Thyroid gland (tissue), 4 donors: ENCODE results near the gene NTMT2. TPM values are rescaled to one million over a fixed set of nuclear protein-coding genes. Genes with fewer than 3 reads are reported as not detected.

Experiments used
- DNase-seq, 2 donors: peaks; one replicate each; pipeline ENCODE4 v3.0.0-alpha.2; 2019
- H3K27ac ChIP-seq, 3 donors: fragments of 200-600 bp; sonication (generic); 1 replicate in 2 of 3; 2 replicates in 1 of 3; pipeline ENCODE4 v1.5.1; 2016 to 2019; ENCODE audit warnings: mild to moderate bottlenecking in 1 of 3, moderate library complexity in 1 of 3
- H3K27me3 ChIP-seq: fragments of 200-600 bp; sonication (generic); one replicate; pipeline ENCODE4 v1.5.1; 2019
- H3K36me3 ChIP-seq, 2 donors: fragments of 200-600 bp; sonication (generic); one replicate each; pipeline ENCODE4 v1.5.1; 2016 to 2019
- H3K4me1 ChIP-seq, 2 donors: fragments of 200-600 bp; sonication (generic); one replicate each; pipeline ENCODE4 v1.5.1; 2017 to 2019
- H3K4me3 ChIP-seq, 3 donors: fragments of 200-600 bp; sonication (generic); replicated peaks in 1 of 3; 1 replicate in 2 of 3; 2 replicates in 1 of 3; pipeline ENCODE4 v1.5.1; 2016; ENCODE audit warnings: mild to moderate bottlenecking in 1 of 3
- H3K9me3 ChIP-seq: fragments of 200-600 bp; sonication (generic); one replicate; pipeline ENCODE4 v1.5.1; 2017
- POLR2A ChIP-seq, 2 donors: fragments of 450-650 bp; IDR thresholded peaks; one replicate each; pipeline ENCODE4 v1.6.1; 2017; ENCODE audit warnings: antibody characterized with exemption in 2 of 2, mild to moderate bottlenecking in 2 of 2, moderate library complexity in 1 of 2
- WGBS, 2 donors: methylation state at CpG; one replicate each; pipeline ENCODE4 v1.1.5; 2017; 5-methylcytosine and 5-hydroxymethylcytosine counted together
- intact Hi-C: fragments of 100-400 bp; cut with DNase I; formaldehyde crosslinking; loops from one replicate; pipeline ENCODE4 v1.15.1; 2023
- total RNA-seq, 4 donors: library from RNA; depleted of rRNA; stranded (reverse); fragments of >200 nt; gene quantifications; one replicate each; pipeline ENCODE4 v1.2.3, GENCODE V29; 2016
- TF ChIP-seq, protein P1 (sequence below), 6 experiments: fragments of 200-600 bp in 3 of 6; fragments of 450-650 bp in 3 of 6; sonication (generic) in 3 of 6; IDR thresholded peaks; one replicate each; pipeline ENCODE4 v1.5.1; 2016 to 2019; ENCODE audit warnings: antibody characterized with exemption in 6 of 6, mild to moderate bottlenecking in 2 of 6, inconsistent platforms in 1 of 6, moderate library complexity in 1 of 6

The NTMT2 gene
- total RNA-seq, 4 donors from 2014 or later, result not detected

DNA sequence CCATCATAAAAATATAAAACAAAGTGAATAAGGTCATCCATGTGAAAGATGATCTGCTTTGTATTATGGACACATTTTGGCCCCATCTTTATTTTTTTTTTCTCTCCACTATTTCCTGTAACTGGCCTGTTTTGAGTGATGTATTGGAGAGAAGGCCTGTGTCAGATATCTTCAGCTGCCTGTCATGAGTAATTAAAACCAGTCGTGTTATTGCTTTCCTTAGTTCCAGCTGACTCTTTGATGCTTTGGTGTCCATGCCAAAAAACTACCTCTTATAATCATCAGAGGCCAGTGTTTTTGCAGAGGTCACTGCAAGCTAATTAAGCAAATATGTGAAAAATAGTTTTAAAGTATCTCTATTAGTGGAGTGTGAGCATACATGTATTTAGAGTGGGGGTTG, 29.7 kb downstream of the NTMT2 start:
- no peaks in the 10 kb centered on the region for H3K36me3 ChIP-seq
- H3K4me1 ChIP-seq, result no peaks in the 10 kb centered on the region
- no peak for TF ChIP-seq POLR2A (IDR thresholded peaks at IDR 0.05)
- TF ChIP-seq, protein P1, sequence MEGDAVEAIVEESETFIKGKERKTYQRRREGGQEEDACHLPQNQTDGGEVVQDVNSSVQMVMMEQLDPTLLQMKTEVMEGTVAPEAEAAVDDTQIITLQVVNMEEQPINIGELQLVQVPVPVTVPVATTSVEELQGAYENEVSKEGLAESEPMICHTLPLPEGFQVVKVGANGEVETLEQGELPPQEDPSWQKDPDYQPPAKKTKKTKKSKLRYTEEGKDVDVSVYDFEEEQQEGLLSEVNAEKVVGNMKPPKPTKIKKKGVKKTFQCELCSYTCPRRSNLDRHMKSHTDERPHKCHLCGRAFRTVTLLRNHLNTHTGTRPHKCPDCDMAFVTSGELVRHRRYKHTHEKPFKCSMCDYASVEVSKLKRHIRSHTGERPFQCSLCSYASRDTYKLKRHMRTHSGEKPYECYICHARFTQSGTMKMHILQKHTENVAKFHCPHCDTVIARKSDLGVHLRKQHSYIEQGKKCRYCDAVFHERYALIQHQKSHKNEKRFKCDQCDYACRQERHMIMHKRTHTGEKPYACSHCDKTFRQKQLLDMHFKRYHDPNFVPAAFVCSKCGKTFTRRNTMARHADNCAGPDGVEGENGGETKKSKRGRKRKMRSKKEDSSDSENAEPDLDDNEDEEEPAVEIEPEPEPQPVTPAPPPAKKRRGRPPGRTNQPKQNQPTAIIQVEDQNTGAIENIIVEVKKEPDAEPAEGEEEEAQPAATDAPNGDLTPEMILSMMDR (IDR thresholded peaks at IDR 0.05), result no peak
- no peak overlapping the region for H3K4me3 ChIP-seq
- intact Hi-C loops, result no loop called here
- no peak overlapping the region for H3K27ac ChIP-seq
- H3K9me3 ChIP-seq, result no peaks in the 10 kb centered on the region
- no peak for DNase-seq
- 56 to 57% methylated on average over 1 of the region's 1 CpG for WGBS, 2 donors
- no peaks in the 10 kb centered on the region for H3K27me3 ChIP-seq

GRCh38 chr1:170176772-170177171, 31.0 kb downstream of the NTMT2 start:
- WGBS, 2 donors, result 79 to 84% methylated on average over 3 of the region's 3 CpGs
- Histone ChIP-seq H3K27me3 (no peaks in the 10 kb centered on the region), H3K36me3 (no peaks in the 10 kb centered on the region), H3K9me3 (no peaks in the 10 kb centered on the region), H3K27ac (no peak overlapping the region), H3K4me1 (no peaks in the 10 kb centered on the region), H3K4me3 (no peak overlapping the region)
- intact Hi-C loops, result no loop called here
- no peak for DNase-seq
- no peak for TF ChIP-seq POLR2A (IDR thresholded peaks at IDR 0.05)
- TF ChIP-seq, protein P1 (IDR thresholded peaks at IDR 0.05), result no peak

DNA sequence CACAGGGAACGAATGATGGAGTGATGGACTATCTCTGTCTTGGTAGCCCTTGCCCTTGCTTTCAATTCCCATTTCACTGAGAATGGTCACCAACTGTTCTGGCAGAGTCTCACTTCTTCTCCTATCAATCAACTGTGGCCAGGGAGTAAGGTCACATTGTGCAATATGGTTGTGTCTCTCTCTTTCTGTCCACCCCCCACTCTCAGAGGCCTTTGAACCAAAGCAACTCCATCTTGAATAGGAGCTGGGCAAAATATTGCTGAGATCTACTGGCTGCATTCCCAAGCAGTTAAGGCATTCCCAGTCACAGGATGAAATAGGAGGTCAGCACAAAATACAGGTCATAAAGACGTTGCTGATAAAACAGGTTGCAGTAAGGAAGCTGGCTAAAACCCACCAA, 36.7 kb downstream of the NTMT2 start:
- no peak for DNase-seq
- WGBS, 2 donors, result 49 to 85% methylated on average over 2 of the region's 2 CpGs
- TF ChIP-seq, protein P1 (IDR thresholded peaks at IDR 0.05), result no peak
- TF ChIP-seq POLR2A (IDR thresholded peaks at IDR 0.05), result no peak
- Histone ChIP-seq H3K4me3 (no peak overlapping the region), H3K36me3 (no peaks in the 10 kb centered on the region), H3K9me3 (no peaks in the 10 kb centered on the region), H3K27me3 (no peaks in the 10 kb centered on the region), H3K4me1 (no peaks in the 10 kb centered on the region), H3K27ac (no peak overlapping the region)
- intact Hi-C loops, result no loop called here

DNA sequence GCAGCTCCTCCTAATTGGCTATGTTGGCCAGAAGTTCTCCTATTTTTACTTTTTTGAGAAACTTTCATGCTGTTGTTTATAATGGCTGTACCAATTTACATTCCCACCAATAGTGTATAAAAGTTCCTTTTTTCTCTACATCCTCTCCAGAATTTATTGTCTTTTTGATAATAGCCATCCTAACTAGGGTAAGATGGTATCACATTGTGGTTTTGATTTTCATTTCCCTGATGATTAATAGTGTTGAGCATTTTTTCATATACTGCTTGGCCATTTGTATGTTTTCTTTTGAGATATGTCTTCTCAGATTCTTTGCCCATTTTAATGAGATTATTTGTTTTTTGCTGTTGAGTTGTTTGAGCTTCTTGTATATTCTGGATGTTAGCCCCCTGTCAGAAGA, 46.8 kb downstream of the NTMT2 start:
- Histone ChIP-seq H3K9me3 (no peaks in the 10 kb centered on the region), H3K4me1 (no peaks in the 10 kb centered on the region), H3K27me3 (no peaks in the 10 kb centered on the region), H3K36me3 (no peaks in the 10 kb centered on the region), H3K27ac (no peak overlapping the region), H3K4me3 (no peak overlapping the region)
- intact Hi-C loops, result no loop called here
- TF ChIP-seq, protein P1 (IDR thresholded peaks at IDR 0.05), result no peak
- no peak for TF ChIP-seq POLR2A (IDR thresholded peaks at IDR 0.05)
- DNase-seq, result no peak

DNA sequence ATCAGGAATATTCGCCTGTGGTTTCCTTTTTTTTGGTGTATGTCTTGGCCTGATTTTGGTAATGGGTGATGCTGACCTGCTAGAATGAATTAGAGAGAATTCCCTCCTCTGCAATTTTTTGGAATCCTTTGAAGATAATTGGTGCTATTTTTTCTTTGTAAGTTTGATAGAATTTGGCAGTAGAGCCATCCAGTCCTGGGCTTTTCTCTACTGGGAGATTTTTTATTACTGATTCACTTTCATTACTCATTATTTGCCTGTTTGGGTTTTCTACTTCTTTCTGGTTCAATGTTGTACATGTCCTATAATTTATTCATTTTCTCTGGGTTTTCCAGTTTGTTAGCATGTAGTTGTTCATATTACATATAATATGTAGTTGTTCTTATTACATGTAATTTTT, 48.7 kb downstream of the NTMT2 start:
- TF ChIP-seq, protein P1 (IDR thresholded peaks at IDR 0.05), result no peak
- no peak for TF ChIP-seq POLR2A (IDR thresholded peaks at IDR 0.05)
- Histone ChIP-seq H3K9me3 (no peaks in the 10 kb centered on the region), H3K4me1 (no peaks in the 10 kb centered on the region), H3K36me3 (no peaks in the 10 kb centered on the region), H3K4me3 (no peak overlapping the region), H3K27ac (no peak overlapping the region), H3K27me3 (no peaks in the 10 kb centered on the region)
- WGBS, 2 donors, result 84 to 85% methylated on average over 1 of the region's 1 CpG
- intact Hi-C loops, result no loop called here
- DNase-seq, result no peak
